GM21360 (cell line): ENCODE data around the gene PHKB.
"Not testable (repeated sequence)": the region's sequence is repeated elsewhere in the genome, so short reads cannot be mapped to it uniquely, and the experiment has no call there.

Source experiments
- ATAC-seq: cut with Tn5 transposase; IDR thresholded peaks from one replicate; pipeline ENCODE4 v1.9.1; 2021; ENCODE audit warnings: mild to moderate bottlenecking, moderate library complexity; ENCODE audit not compliant: unreplicated experiment

Gene PHKB

GRCh38 chr16:47499700-47500264 lies 38.7 kb downstream of the PHKB start:
- no peak for ATAC-seq

- ATAC-seq: no peak
Measured at GRCh38 chr16:47503936-47504335, 42.8 kb downstream of the PHKB start.

GRCh38 chr16:47504599-47504998 lies 43.5 kb downstream of the PHKB start:
- no peak for ATAC-seq

- ATAC-seq: no peak
Measured at GRCh38 chr16:47506800-47507199, 45.7 kb downstream of the PHKB start.

GRCh38 chr16:47507701-47508100 lies 46.6 kb downstream of the PHKB start:
- no peak for ATAC-seq

- no peak for ATAC-seq
Measured at GRCh38 chr16:47511882-47512281, 50.8 kb downstream of the PHKB start.

- no peak for ATAC-seq
Measured at GRCh38 chr16:47519037-47519436, 57.9 kb downstream of the PHKB start.

- no peak for ATAC-seq
Measured at GRCh38 chr16:47519546-47519945, 58.4 kb downstream of the PHKB start.

GRCh38 chr16:47519996-47520679 lies 59.0 kb downstream of the PHKB start:
- ATAC-seq: no peak

GRCh38 chr16:47523342-47524006 lies 62.3 kb downstream of the PHKB start:
- peak; percentile 98 for ATAC-seq

- ATAC-seq: no peak
Measured at GRCh38 chr16:47524007-47524405, 62.9 kb downstream of the PHKB start.

GRCh38 chr16:47528431-47528830 lies 67.3 kb downstream of the PHKB start:
- no peak for ATAC-seq

GRCh38 chr16:47533744-47534292 lies 72.7 kb downstream of the PHKB start:
- no peak for ATAC-seq

- no peak for ATAC-seq
Measured at GRCh38 chr16:47538472-47538871, 77.3 kb downstream of the PHKB start.

GRCh38 chr16:47539707-47540670 lies 78.9 kb downstream of the PHKB start:
- ATAC-seq: not testable (repeated sequence)

GRCh38 chr16:47541135-47541534 lies 80.0 kb downstream of the PHKB start:
- ATAC-seq: not testable (repeated sequence)

GRCh38 chr16:47544255-47544654 lies 83.1 kb downstream of the PHKB start:
- ATAC-seq: not testable (repeated sequence)

GRCh38 chr16:47551185-47551584 lies 90.1 kb downstream of the PHKB start:
- not testable (repeated sequence) for ATAC-seq

GRCh38 chr16:47551767-47552166 lies 90.6 kb downstream of the PHKB start:
- ATAC-seq: not testable (repeated sequence)

- no peak for ATAC-seq
Measured at GRCh38 chr16:47553853-47554564, 92.9 kb downstream of the PHKB start.
